Activated B cell treated with CpG ODN at 0.5 μM for 24 hours (primary cell): Measurements from ENCODE around the gene ARF6. TPM values are rescaled to one million over a fixed set of nuclear protein-coding genes. Genes with fewer than 3 reads are reported as not detected.
"Not testable (repeated sequence)": the region's sequence is repeated elsewhere in the genome, so short reads cannot be mapped to it uniquely, and the experiment has no call there.

ENCODE experiments used
- ATAC-seq: fragments of 200-7000 bp; cut with Tn5 transposase; one replicate; pipeline ENCODE4 v1.10.0; 2021; ENCODE audit warnings: low read depth, mild to moderate bottlenecking, moderate library complexity
- CTCF ChIA-PET: fragments of 350-600 bp; sonication (Branson Sonifier 250); formaldehyde crosslinking; loops from one replicate; lab custom pipeline; 2021; ENCODE audit warnings: antibody characterized with exemption; lab: Charles Lee
- POLR2A ChIA-PET: fragments of 350-600 bp; sonication (Branson Sonifier 250); formaldehyde crosslinking; loops from one replicate; lab custom pipeline; 2021; ENCODE audit warnings: antibody characterized with exemption; lab: Charles Lee
- DNase-seq: peaks from one replicate; pipeline ENCODE4 v3.0.0; 2022
- H3K27ac Mint-ChIP-seq: one replicate; pipeline ENCODE4 v1.8.0; 2020; ENCODE audit warnings: mixed read lengths
- H3K27me3 Mint-ChIP-seq: one replicate; pipeline ENCODE4 v1.8.0; 2021; ENCODE audit warnings: mixed read lengths
- H3K36me3 Mint-ChIP-seq: one replicate; pipeline ENCODE4 v1.8.0; 2021; ENCODE audit warnings: low read depth, mixed read lengths
- H3K4me1 Mint-ChIP-seq: one replicate; pipeline ENCODE4 v1.8.0; 2021; ENCODE audit warnings: mixed read lengths
- H3K4me3 Mint-ChIP-seq: one replicate; pipeline ENCODE4 v1.8.0; 2020; ENCODE audit warnings: mild to moderate bottlenecking, mixed read lengths
- H3K9me3 Mint-ChIP-seq: one replicate; pipeline ENCODE4 v1.8.0; 2020; ENCODE audit warnings: mixed read lengths
- intact Hi-C: fragments of 100-400 bp; cut with micrococcal nuclease; formaldehyde crosslinking; loops from one replicate; pipeline ENCODE4 v1.15.1; 2024
- total RNA-seq: library from RNA; stranded (reverse); gene quantifications from 2 replicates; pipeline ENCODE4 v1.2.3, GENCODE V29; 2022
- TF ChIP-seq, protein P1 (sequence below): fragments of 200-600 bp; IDR thresholded peaks from one replicate; pipeline ENCODE4 v1.8.0; 2022; ENCODE audit warnings: antibody characterized with exemption, mild to moderate bottlenecking

The ARF6 gene
- total RNA-seq, 1 donor from 2014 or later: 136 TPM

DNA sequence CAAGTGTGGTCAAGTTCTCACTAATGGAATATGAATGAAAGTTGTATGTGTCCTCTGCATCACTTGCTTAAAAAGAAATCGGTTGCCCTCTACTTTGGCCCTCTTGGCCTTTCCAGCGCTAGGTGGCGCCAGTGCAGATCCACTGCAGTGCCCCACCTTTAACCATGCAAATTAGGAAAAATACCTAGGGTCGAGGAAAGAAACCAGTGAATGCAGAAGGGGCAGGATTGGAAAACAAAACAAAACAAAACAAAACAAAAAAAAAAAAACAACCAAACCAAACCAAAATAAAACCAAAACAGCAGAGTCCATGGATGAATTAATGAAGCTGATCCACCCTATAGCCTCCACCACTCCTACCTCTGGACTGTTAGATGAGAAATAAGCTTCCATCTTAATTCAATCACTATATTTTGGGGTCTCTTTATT lies 27.4 kb upstream of the ARF6 start:
- POLR2A ChIA-PET: interaction anchor here (0.6 to 11.5 kb wide), 22 partner anchors 13 to 399 kb away, joined by 3 to 233 read pairs (median 6); partner anchors contain the start of genes ARF6 and NEMF
- DNase-seq (peak; percentile 72), ATAC-seq (no peak)
- Mint-ChIP-seq H3K4me1 (peaks cover 45% of the 10 kb centered on the region), H3K36me3 (peaks cover 15% of the 10 kb centered on the region), H3K4me3 (no peak overlapping the region), H3K27me3 (peaks cover 2% of the 10 kb centered on the region), H3K27ac (no peak overlapping the region), H3K9me3 (no peaks in the 10 kb centered on the region)
- TF ChIP-seq, protein P1, sequence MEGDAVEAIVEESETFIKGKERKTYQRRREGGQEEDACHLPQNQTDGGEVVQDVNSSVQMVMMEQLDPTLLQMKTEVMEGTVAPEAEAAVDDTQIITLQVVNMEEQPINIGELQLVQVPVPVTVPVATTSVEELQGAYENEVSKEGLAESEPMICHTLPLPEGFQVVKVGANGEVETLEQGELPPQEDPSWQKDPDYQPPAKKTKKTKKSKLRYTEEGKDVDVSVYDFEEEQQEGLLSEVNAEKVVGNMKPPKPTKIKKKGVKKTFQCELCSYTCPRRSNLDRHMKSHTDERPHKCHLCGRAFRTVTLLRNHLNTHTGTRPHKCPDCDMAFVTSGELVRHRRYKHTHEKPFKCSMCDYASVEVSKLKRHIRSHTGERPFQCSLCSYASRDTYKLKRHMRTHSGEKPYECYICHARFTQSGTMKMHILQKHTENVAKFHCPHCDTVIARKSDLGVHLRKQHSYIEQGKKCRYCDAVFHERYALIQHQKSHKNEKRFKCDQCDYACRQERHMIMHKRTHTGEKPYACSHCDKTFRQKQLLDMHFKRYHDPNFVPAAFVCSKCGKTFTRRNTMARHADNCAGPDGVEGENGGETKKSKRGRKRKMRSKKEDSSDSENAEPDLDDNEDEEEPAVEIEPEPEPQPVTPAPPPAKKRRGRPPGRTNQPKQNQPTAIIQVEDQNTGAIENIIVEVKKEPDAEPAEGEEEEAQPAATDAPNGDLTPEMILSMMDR: no peak
- CTCF ChIA-PET: interaction anchor here (0.5 to 8.5 kb wide), 21 partner anchors 12 to 251 kb away, joined by 3 to 90 read pairs (median 4); partner anchors contain the start of genes ARF6 and VCPKMT
- intact Hi-C loops: loop anchor here (1.0 to 10.0 kb wide), 4 partner anchors 240 to 1999 kb away; partner anchors contain the start of genes GNG2 and SAV1

DNA sequence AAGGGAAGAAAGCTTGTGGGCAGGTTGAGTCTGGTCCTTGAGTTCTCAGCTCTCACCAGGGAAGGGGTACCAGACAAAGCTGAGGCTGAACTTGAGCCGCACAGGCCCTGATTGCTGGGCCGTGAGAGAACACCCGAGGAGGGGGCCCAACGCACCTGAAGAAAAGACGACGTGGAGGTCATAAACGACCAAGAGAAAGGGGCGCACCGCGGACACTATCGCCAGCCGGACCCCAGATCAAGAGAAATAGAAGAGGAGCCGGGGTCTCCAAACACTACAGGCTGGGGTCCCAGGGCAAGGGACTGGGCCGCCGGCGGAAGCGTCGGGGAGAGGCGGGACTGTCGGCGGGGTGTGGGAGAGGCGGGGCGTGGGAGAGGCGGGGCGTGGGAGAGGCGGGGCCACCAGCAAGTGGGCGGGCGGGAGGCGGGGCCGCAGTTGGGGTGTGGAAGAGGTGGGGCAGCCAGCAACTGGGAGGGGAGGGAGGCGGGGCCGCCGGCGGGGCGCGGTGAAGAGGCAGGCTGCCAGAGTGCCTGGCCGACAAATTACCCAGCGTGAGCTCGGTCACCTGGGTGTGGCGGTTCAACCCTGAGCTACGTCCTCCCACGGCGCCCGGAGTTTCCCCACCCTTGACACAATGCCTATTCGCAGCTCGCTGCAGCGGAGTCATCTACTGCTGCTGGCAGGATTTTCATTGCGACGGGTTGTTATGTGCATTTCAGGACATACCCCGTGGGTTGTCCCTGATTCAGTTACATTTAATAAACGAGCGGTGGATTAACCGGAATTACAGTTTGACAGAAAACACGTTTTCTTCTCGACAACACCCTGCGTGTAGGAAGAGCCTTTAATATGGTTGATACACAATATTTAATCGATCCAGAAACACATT lies 24.8 kb upstream of the ARF6 start:
- Mint-ChIP-seq H3K27ac (peak overlapping the region; percentile 100), H3K36me3 (peaks cover 3% of the 10 kb centered on the region), H3K27me3 (no peaks in the 10 kb centered on the region), H3K4me1 (peaks cover 44% of the 10 kb centered on the region), H3K4me3 (peak overlapping the region; percentile 95), H3K9me3 (no peaks in the 10 kb centered on the region)
- ATAC-seq (peak; percentile 84), DNase-seq (peak; percentile 85)
- CTCF ChIA-PET: interaction anchor here (0.6 to 8.5 kb wide), 13 partner anchors 11 to 238 kb away, joined by 3 to 90 read pairs (median 5); partner anchors contain the start of gene NEMF
- TF ChIP-seq, protein P1: no peak
- intact Hi-C loops: loop anchor here (1.0 to 10.0 kb wide), 8 partner anchors 24 to 1997 kb away; partner anchors contain the start of genes GNG2 and SAV1
- POLR2A ChIA-PET: interaction anchor here (0.6 to 11.5 kb wide), 36 partner anchors 12 to 363 kb away, joined by 3 to 233 read pairs (median 10); partner anchors contain the start of genes ARF6, KLHDC2, NEMF and SOS2

DNA sequence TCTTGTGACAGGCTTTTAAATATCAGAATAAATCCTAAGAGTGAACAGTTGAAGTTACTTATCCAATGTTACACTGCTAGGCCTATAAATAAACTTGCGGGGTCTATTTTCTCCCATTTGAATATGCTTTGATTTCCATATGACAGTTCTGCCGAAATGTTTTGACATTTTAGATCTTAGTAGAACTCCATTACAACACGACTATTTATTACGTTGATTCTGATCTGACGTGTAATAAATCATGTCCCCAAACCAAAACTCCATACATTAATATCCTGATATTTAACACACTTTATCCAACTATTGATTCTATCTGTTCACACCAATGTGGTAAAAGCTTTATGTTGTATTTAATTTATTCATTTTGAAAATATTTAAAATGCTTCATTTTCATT lies 24.2 kb upstream of the ARF6 start:
- H3K27ac Mint-ChIP-seq: peak overlapping the region; percentile 100
- CTCF ChIA-PET: interaction anchor here (0.6 to 8.5 kb wide), 10 partner anchors 10 to 236 kb away, joined by 3 to 90 read pairs (median 4); partner anchors contain the start of gene NEMF

DNA sequence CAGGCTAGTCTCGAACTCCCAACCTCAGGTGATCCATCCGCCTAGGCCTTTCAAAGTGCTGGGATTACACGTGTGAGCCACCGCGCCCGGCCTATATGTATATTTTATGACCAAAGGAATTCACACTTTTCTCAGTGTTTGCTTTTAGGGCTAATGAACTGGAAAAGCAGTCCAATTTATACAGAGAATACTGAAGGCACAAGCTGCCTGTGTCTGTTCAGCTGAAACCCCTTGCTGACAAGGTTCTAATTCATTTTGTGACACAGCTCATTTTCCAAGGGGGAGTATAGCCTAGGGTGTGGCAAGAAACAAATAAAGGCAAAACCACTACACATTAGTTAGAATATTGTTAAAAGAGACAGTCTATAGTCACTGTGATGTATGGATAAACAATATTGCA lies 22.0 kb upstream of the ARF6 start:
- intact Hi-C loops: loop anchor here (1.0 kb wide), 3 partner anchors 8 to 106 kb away; no protein-coding TSS in a partner anchor
- DNase-seq (no peak), ATAC-seq (no peak)
- H3K4me3 Mint-ChIP-seq: no peak overlapping the region
- peaks cover 43% of the 10 kb centered on the region for H3K4me1 Mint-ChIP-seq
- H3K27me3 Mint-ChIP-seq: no peaks in the 10 kb centered on the region
- H3K27ac Mint-ChIP-seq: peak overlapping the region; percentile 90
- TF ChIP-seq, protein P1: no peak
- ChIA-PET CTCF (interaction anchor here (0.8 to 1.6 kb wide), 3 partner anchors 9 to 21 kb away, joined by 4 to 6 read pairs (median 5); no protein-coding TSS in a partner anchor), POLR2A (interaction anchor here (1.2 to 11.5 kb wide), 15 partner anchors 8 to 241 kb away, joined by 3 to 233 read pairs (median 8); partner anchors contain the start of genes ARF6 and NEMF)
- no peaks in the 10 kb centered on the region for H3K9me3 Mint-ChIP-seq
- no peaks in the 10 kb centered on the region for H3K36me3 Mint-ChIP-seq

More for the DNA sequence above, 24.2 kb upstream of the ARF6 start:
- H3K36me3 Mint-ChIP-seq: no peaks in the 10 kb centered on the region
- intact Hi-C loops: loop anchor here (1.0 to 10.0 kb wide), 8 partner anchors 24 to 1996 kb away; partner anchors contain the start of genes GNG2 and SAV1
- H3K4me3 Mint-ChIP-seq: peak overlapping the region; percentile 95
- TF ChIP-seq, protein P1: no peak
- POLR2A ChIA-PET: interaction anchor here (0.6 to 11.5 kb wide), 31 partner anchors 11 to 362 kb away, joined by 3 to 233 read pairs (median 12); partner anchors contain the start of genes ARF6, NEMF, SOS2 and VCPKMT
- H3K27me3 Mint-ChIP-seq: no peaks in the 10 kb centered on the region
- DNase-seq: no peak
- H3K9me3 Mint-ChIP-seq: no peaks in the 10 kb centered on the region
- H3K4me1 Mint-ChIP-seq: peaks cover 43% of the 10 kb centered on the region
- ATAC-seq: no peak

GRCh38 chr14:49873548-49873947 lies 19.3 kb upstream of the ARF6 start:
- ATAC-seq, POLR2A ChIA-PET, H3K27ac Mint-ChIP-seq: not testable (repeated sequence)

More at GRCh38 chr14:49873548-49873947, 19.3 kb upstream of the ARF6 start:
- H3K4me3 Mint-ChIP-seq, H3K36me3 Mint-ChIP-seq, H3K9me3 Mint-ChIP-seq, CTCF ChIA-PET, DNase-seq, H3K27me3 Mint-ChIP-seq, intact Hi-C loops: not testable (repeated sequence)
- H3K4me1 Mint-ChIP-seq: peaks cover 33% of the 10 kb centered on the region
